Colonic mucosa (tissue), 4 donors: Measurements from ENCODE around the gene ALDH3B2. TPM values are rescaled to one million over a fixed set of nuclear protein-coding genes. Genes with fewer than 3 reads are reported as not detected.

Experiments
- DNase-seq: peaks from one replicate; pipeline ENCODE4 v3.0.0-alpha.2; 2020
- H3K27ac ChIP-seq: fragments of 200-600 bp; one replicate; pipeline ENCODE4 v1.8.0; 2021
- H3K27me3 ChIP-seq: fragments of 200-600 bp; one replicate; pipeline ENCODE4 v1.8.0; 2021
- H3K36me3 ChIP-seq: fragments of 200-600 bp; one replicate; pipeline ENCODE4 v1.8.0; 2021
- H3K4me1 ChIP-seq: fragments of 200-600 bp; one replicate; pipeline ENCODE4 v1.8.0; 2021; ENCODE audit warnings: mild to moderate bottlenecking
- H3K4me3 ChIP-seq: fragments of 200-600 bp; one replicate; pipeline ENCODE4 v1.8.0; 2021
- H3K9ac ChIP-seq, 2 donors: one replicate each; pipeline ENCODE4 v1.7.0; 2013; ENCODE audit warnings: control low read depth in 2 of 2, low read depth in 2 of 2, low read length in 2 of 2
- H3K9me3 ChIP-seq: fragments of 200-600 bp; one replicate; pipeline ENCODE4 v1.8.0; 2021
- CTCF ChIP-seq: fragments of 200-600 bp; IDR thresholded peaks from one replicate; pipeline ENCODE4 v1.8.0; 2022; ENCODE audit warnings: antibody characterized with exemption, mild to moderate bottlenecking
- intact Hi-C: fragments of 100-400 bp; cut with DNase I; formaldehyde crosslinking; loops from one replicate; pipeline ENCODE4 v1.14.1; 2022
- total RNA-seq, 2 donors: library from RNA; stranded (reverse); fragmentation: NEBNext Ultra II Directional in 1 of 2; extraction: Animal tissue kit (Norgen Biotek cat#: 25700) in 1 of 2; gene quantifications; one replicate each; pipeline ENCODE4 v1.2.1, GENCODE V29; 2021
- donor health status: healthy.
- donor health status: DM: no; HTN: no; CAD: no.
- donor health status: DM: no; HTN: no; CAD: no.

The ALDH3B2 gene
- total RNA-seq, 2 donors from 2014 or later, result 0.08 to 0.89 TPM

GRCh38 chr11:67648140-67648795 is 26.2 kb downstream of the ALDH3B2 start:
- no peaks in the 10 kb centered on the region for H3K27me3 ChIP-seq
- no peak overlapping the region for H3K4me3 ChIP-seq
- DNase-seq, result no peak
- no peak for TF ChIP-seq CTCF
- H3K27ac ChIP-seq, result no peak overlapping the region
- H3K9me3 ChIP-seq, result no peaks in the 10 kb centered on the region
- no peak overlapping the region for H3K9ac ChIP-seq
- intact Hi-C loops, result no loop called here
- H3K36me3 ChIP-seq, result no peaks in the 10 kb centered on the region
- H3K4me1 ChIP-seq, result peaks cover 11% of the 10 kb centered on the region

GRCh38 chr11:67647471-67647870 is 27.0 kb downstream of the ALDH3B2 start:
- Histone ChIP-seq H3K4me1 (peaks cover 11% of the 10 kb centered on the region), H3K9me3 (no peaks in the 10 kb centered on the region), H3K27me3 (no peaks in the 10 kb centered on the region), H3K36me3 (no peaks in the 10 kb centered on the region), H3K9ac (no peak overlapping the region), H3K4me3 (no peak overlapping the region), H3K27ac (no peak overlapping the region)
- TF ChIP-seq CTCF, result no peak
- no peak for DNase-seq
- intact Hi-C loops, result no loop called here

DNA sequence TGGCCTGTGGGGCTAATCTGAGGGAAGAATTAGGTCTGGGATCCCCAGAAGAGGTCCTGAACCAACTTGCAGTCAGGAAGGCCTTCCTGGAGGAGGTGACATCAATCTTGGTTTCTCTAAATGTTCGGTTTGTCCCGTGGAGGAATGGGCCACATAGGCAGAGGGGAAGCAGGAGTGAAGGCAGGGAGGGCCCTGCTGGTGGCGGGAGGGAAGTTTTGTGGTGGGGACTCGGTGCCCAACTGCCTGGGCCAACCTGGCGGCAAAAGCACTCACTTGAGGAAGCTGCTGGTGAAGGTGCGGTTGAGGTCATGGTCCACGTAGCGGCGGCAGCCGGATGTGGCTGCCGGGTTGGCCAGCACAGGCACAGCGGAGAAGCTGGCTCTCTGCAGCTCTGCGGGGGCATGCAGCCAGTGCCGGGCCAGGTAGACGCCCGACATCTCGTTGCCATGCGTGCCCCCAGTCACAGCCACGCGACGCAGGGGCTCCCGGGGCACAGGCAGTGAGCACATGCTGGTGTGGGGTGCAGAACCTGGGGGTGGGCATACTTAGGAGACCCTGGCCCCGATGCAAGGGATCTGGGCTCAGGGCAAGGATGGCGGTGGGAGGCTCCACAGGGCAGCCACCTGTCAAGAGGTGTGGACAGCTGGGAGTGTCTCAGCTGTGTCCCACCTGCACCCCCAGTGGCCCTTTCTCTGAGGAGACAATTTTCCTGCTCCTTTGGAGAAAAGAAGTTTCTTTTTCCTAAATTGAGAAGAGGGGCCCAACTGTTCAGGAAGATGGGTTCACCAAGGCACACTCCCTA is 27.7 kb downstream of the ALDH3B2 start:
- Histone ChIP-seq H3K9me3 (no peaks in the 10 kb centered on the region), H3K27ac (peak overlapping the region; percentile 46), H3K36me3 (no peaks in the 10 kb centered on the region), H3K9ac (peak overlapping the region in 1 of 2 donors; percentile 68), H3K4me3 (no peak overlapping the region), H3K27me3 (no peaks in the 10 kb centered on the region), H3K4me1 (peaks cover 11% of the 10 kb centered on the region)
- no peak for TF ChIP-seq CTCF
- intact Hi-C loops, result no loop called here
- peak; percentile 66 for DNase-seq

- DNase-seq, result no peak
- intact Hi-C loops, result no loop called here
- H3K27me3 ChIP-seq, result no peaks in the 10 kb centered on the region
- no peak for TF ChIP-seq CTCF
- no peaks in the 10 kb centered on the region for H3K9me3 ChIP-seq
- no peak overlapping the region for H3K9ac ChIP-seq
- no peaks in the 10 kb centered on the region for H3K36me3 ChIP-seq
- no peak overlapping the region for H3K4me3 ChIP-seq
- peaks cover 11% of the 10 kb centered on the region for H3K4me1 ChIP-seq
- H3K27ac ChIP-seq, result peak overlapping the region; percentile 46
Observed at GRCh38 chr11:67645521-67646461, 28.6 kb downstream of the ALDH3B2 start.
